ENCODE results near the gene STRIT1.

GRCh38 chr3:155302481-155302880, 9.0 kb upstream of the STRIT1 start:
- TF ChIP-seq CTCF (conservative IDR thresholded peaks at IDR 0.05; ENCODE audit: low read depth, low read length) (no peak), EZH2 (IDR thresholded peaks at IDR 0.05; ENCODE audit: low read length, unreplicated experiment) (no peak), EZH2phosphoT487 (IDR thresholded peaks at IDR 0.05; ENCODE audit: borderline replicate concordance, low read length) (no peak)
